K562 (cell line): ENCODE data around the gene IDNK. TPM values are rescaled to one million over a fixed set of nuclear protein-coding genes. Genes with fewer than 3 reads are reported as not detected.

Experiments
- ATAC-seq: fragments of 200-7000 bp; cut with Tn5 transposase; 3 replicates; pipeline ENCODE4 v1.9.1; 2020; ENCODE audit warnings: moderate library complexity
- BruUV-seq: library from RNA; stranded (reverse); fragments of 400-500 nt; replicated peaks from 2 replicates; lab custom pipeline; 2021; lab: Mats Ljungman, UMichigan
- CTCF ChIA-PET: fragments of 300-600 bp; formaldehyde crosslinking; extraction: SDS; loops from one replicate; lab custom pipeline; 2021; ENCODE audit warnings: low intra/inter-chr PET ratio; lab: Yijun Ruan, JAX
- POLR2A ChIA-PET: fragments of 300-600, 350-650 bp; sonication (Branson Sonifier 250); formaldehyde crosslinking; extraction: SDS; loops from one replicate; lab custom pipeline; 2021; ENCODE audit warnings: antibody characterized with exemption, inconsistent platforms; lab: Yijun Ruan, JAX
- DNase-seq, 4 experiments: peaks; one replicate each; pipeline versions ENCODE4 v3.0.0 to v3.0.0-alpha.2; 2011 to 2018; ENCODE audit warnings: low spot score in 3 of 4, mixed read lengths in 3 of 4; ENCODE audit errors: extremely low read depth in 1 of 4
- FAIRE-seq: peaks from 2 replicates; lab custom pipeline; 2011; peaks lifted over from hg19 to GRCh38; lab: Jason Lieb, UNC
- H2AFZ ChIP-seq: 2 replicates; pipeline ENCODE4 v1.6.0; 2011; ENCODE audit warnings: low read depth, low read length, control low read depth, inconsistent platforms
- H3K27ac ChIP-seq: fragments of 200-600 bp; 3 replicates; pipeline ENCODE4 v1.8.0; 2011; ENCODE audit warnings: low read depth, mild to moderate bottlenecking, control low read depth, inconsistent platforms, low read length, moderate library complexity, mixed read lengths; ENCODE audit errors: extremely low read depth
- H3K27me3 ChIP-seq, 2 experiments: fragments of 300-600 bp in 1 of 2; 2 replicates in 1 of 2; 3 replicates in 1 of 2; pipeline versions ENCODE4 v1.6.0 to v1.8.0; 2011; ENCODE audit warnings: inconsistent platforms in 2 of 2, low read length in 2 of 2, mild to moderate bottlenecking in 1 of 2, mixed read lengths in 1 of 2, moderate library complexity in 1 of 2; ENCODE audit not compliant: control insufficient read depth in 2 of 2, insufficient read depth in 2 of 2
- H3K36me3 ChIP-seq: fragments of 300-600 bp; 3 replicates; pipeline ENCODE4 v1.8.0; 2011; ENCODE audit warnings: mild to moderate bottlenecking, low read length, inconsistent platforms; ENCODE audit not compliant: control insufficient read depth, insufficient read depth
- H3K4me1 ChIP-seq, 2 experiments: fragments of 200-600 bp in 1 of 2; replicated peaks in 1 of 2; 2 replicates in 1 of 2; 3 replicates in 1 of 2; pipeline versions ENCODE4 v1.5.1 to v1.8.0; 2011; ENCODE audit warnings: inconsistent platforms in 2 of 2, low read length in 2 of 2, mild to moderate bottlenecking in 1 of 2, mixed read lengths in 1 of 2, moderate library complexity in 1 of 2; ENCODE audit not compliant: control insufficient read depth in 2 of 2, insufficient read depth in 2 of 2
- H3K4me2 ChIP-seq: 2 replicates; pipeline ENCODE4 v1.6.1; 2011; ENCODE audit warnings: low read length, control low read depth, inconsistent platforms, mixed read lengths; ENCODE audit not compliant: insufficient read depth
- H3K4me3 ChIP-seq: fragments of 200-600 bp; sonication (generic), shearing (Covaris generic); 2 replicates; pipeline ENCODE4 v1.5.1; 2016; ENCODE audit warnings: control low read depth, inconsistent platforms
- H3K79me2 ChIP-seq: fragments of 200-600 bp; 3 replicates; pipeline ENCODE4 v1.8.0; 2011; ENCODE audit warnings: low read length, inconsistent platforms; ENCODE audit not compliant: control insufficient read depth, insufficient read depth
- H3K9ac ChIP-seq, 2 experiments: 2 replicates each; pipeline versions ENCODE4 v1.6.0 to v1.6.1; 2011; ENCODE audit warnings: low read depth in 2 of 2, low read length in 2 of 2, control low read depth in 1 of 2, inconsistent platforms in 1 of 2, mild to moderate bottlenecking in 1 of 2, mixed read lengths in 1 of 2; ENCODE audit not compliant: insufficient read depth in 1 of 2
- H3K9me1 ChIP-seq: one replicate; pipeline ENCODE4 v1.6.0; 2011; ENCODE audit warnings: inconsistent platforms, mild to moderate bottlenecking, low read length, moderate library complexity; ENCODE audit not compliant: control insufficient read depth, insufficient read depth
- H3K9me3 ChIP-seq: replicated peaks from 2 replicates; pipeline ENCODE4 v1.5.1; 2011; ENCODE audit warnings: low read depth, low read length, inconsistent platforms; ENCODE audit not compliant: control insufficient read depth, insufficient read depth
- H4K20me1 ChIP-seq: replicated peaks from 2 replicates; pipeline ENCODE4 v1.6.1; 2011; ENCODE audit warnings: low read length, inconsistent platforms, mixed read lengths; ENCODE audit not compliant: control insufficient read depth, insufficient read depth
- CEBPB ChIP-seq: fragments of 450-650 bp; IDR thresholded peaks from 2 replicates; pipeline ENCODE4 v1.6.1; 2016; ENCODE audit warnings: missing genetic modification characterization, missing compliant biosample characterization
- FOXP4 ChIP-seq: sonication (generic); formaldehyde crosslinking; IDR thresholded peaks from 2 replicates; pipeline ENCODE4 v1.8.0; 2022; ENCODE audit warnings: mild to moderate bottlenecking, missing genetic modification reagents, borderline replicate concordance
- PHF8 ChIP-seq: fragments of 200-600 bp; sonication (generic); IDR thresholded peaks from 2 replicates; pipeline ENCODE4 v1.6.1; 2012; ENCODE audit warnings: mixed run types, mild to moderate bottlenecking, inconsistent platforms, low read length, moderate library complexity, borderline replicate concordance
- ZHX1 ChIP-seq: fragments of 150-350 bp; conservative IDR thresholded peaks from 2 replicates; pipeline ENCODE4 v1.6.1; 2014; ENCODE audit warnings: low read length
- WGBS: fragments of 100-300 bp; shearing (Covaris generic); methylation state at CpG from one replicate; pipeline ENCODE4 v1.1.6; 2016; ENCODE audit warnings: low coverage, mixed read lengths; ENCODE audit not compliant: insufficient coverage; ENCODE audit errors: missing lambda C conversion rate; 5-methylcytosine and 5-hydroxymethylcytosine counted together
- in situ Hi-C: fragments of 300-500 bp; cut with MboI; formaldehyde crosslinking; loops from 4 replicates; pipeline ENCODE4 v1.15.0; 2018; ENCODE audit warnings: inconsistent platforms, mixed read lengths
- intact Hi-C: fragments of 100-400 bp; cut with micrococcal nuclease; formaldehyde crosslinking; loops from 2 replicates; pipeline ENCODE4 v1.14.2; 2022
- polyA plus RNA-seq, 8 experiments: library from polyadenylated mRNA; depleted of rRNA in 4 of 8; stranded (reverse) in 5 of 8; unstranded in 3 of 8; fragments of >200 nt; fragmentation: Nextera tagmentation in 2 of 8; fragmentation: Illumina TruSeq in 1 of 8; extraction: Ambion mirVana in 2 of 8; extraction: Trizol in 1 of 8; gene quantifications; 2 replicates each; pipeline versions ENCODE4 v1.2.1 to v1.2.3, GENCODE V29; 2011 to 2014; ENCODE audit warnings: inconsistent platforms in 1 of 8, missing spikeins in 1 of 8
- total RNA-seq, 7 experiments: library from RNA; depleted of rRNA in 6 of 7; stranded (reverse); fragments of >200 nt in 6 of 7; fragmentation: Illumina TruSeq in 2 of 7; extraction: Trizol in 2 of 7; gene quantifications; 2 replicates each; pipeline versions ENCODE4 v1.2.1 to v1.2.3, GENCODE V29; 2011 to 2021; ENCODE audit warnings: low replicate concordance in 1 of 7

Gene IDNK
- total and polyA plus RNA-seq, 9 of the 15 experiments (the other 6 are each of a cell fraction or from before 2014, with no cell fraction given), result 0.41 to 1.1 (median 0.55) TPM

- BruUV-seq, result no TSS peak
- Histone ChIP-seq H3K4me2 (no peak overlapping the region), H3K9me1 (no peaks in the 10 kb centered on the region), H4K20me1 (no peaks in the 10 kb centered on the region), H3K9me3 (no peaks in the 10 kb centered on the region), H3K27me3 (no peaks in the 10 kb centered on the region), H3K9ac (no peak overlapping the region), H3K4me1 (peaks cover 0 to 4% of the 10 kb centered on the region in 2 experiments; a peak in 2 of 5 replicates), H2AFZ (no peak overlapping the region), H3K27ac (no peak overlapping the region), H3K4me3 (no peak overlapping the region), H3K36me3 (peaks cover 61% of the 10 kb centered on the region; the same call in 2 of the 3 replicates), H3K79me2 (no peaks in the 10 kb centered on the region)
- in situ Hi-C loops, result no loop called here
- ATAC-seq (no peak), FAIRE-seq (no peak), DNase-seq (no peak)
- TF ChIP-seq ZHX1 (no peak), FOXP4 (CRISPR knock-in tag) (no peak), CEBPB (tag) (no peak), PHF8 (no peak)
- 89% methylated on average over 1 of the region's 1 CpG for WGBS
- ChIA-PET CTCF (no interaction called here), POLR2A (no interaction called here)
- intact Hi-C loops, result loop anchor here (5.0 kb wide), 1 partner anchor 40 kb away; no protein-coding TSS in a partner anchor
Observed at GRCh38 chr9:83652433-83652832, 29.5 kb downstream of the IDNK start.
